Erythroblast (primary cell): ENCODE measurements around the gene CDH24.

Experiments used
- DNase-seq, 2 experiments: peaks; one replicate each; lab custom pipeline; 2025; lab: John Stamatoyannopoulos, UW
- GATA1 ChIP-seq: IDR thresholded peaks from 2 replicates; pipeline ENCODE4 v1.6.1; 2011; ENCODE audit warnings: low read depth, mild to moderate bottlenecking, control low read depth, low read length, moderate library complexity
- POLR2A ChIP-seq: IDR thresholded peaks from 2 replicates; pipeline ENCODE4 v1.6.1; 2011; ENCODE audit warnings: mild to moderate bottlenecking, low read length

CDH24 gene, protein sequence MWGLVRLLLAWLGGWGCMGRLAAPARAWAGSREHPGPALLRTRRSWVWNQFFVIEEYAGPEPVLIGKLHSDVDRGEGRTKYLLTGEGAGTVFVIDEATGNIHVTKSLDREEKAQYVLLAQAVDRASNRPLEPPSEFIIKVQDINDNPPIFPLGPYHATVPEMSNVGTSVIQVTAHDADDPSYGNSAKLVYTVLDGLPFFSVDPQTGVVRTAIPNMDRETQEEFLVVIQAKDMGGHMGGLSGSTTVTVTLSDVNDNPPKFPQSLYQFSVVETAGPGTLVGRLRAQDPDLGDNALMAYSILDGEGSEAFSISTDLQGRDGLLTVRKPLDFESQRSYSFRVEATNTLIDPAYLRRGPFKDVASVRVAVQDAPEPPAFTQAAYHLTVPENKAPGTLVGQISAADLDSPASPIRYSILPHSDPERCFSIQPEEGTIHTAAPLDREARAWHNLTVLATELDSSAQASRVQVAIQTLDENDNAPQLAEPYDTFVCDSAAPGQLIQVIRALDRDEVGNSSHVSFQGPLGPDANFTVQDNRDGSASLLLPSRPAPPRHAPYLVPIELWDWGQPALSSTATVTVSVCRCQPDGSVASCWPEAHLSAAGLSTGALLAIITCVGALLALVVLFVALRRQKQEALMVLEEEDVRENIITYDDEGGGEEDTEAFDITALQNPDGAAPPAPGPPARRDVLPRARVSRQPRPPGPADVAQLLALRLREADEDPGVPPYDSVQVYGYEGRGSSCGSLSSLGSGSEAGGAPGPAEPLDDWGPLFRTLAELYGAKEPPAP

DNA sequence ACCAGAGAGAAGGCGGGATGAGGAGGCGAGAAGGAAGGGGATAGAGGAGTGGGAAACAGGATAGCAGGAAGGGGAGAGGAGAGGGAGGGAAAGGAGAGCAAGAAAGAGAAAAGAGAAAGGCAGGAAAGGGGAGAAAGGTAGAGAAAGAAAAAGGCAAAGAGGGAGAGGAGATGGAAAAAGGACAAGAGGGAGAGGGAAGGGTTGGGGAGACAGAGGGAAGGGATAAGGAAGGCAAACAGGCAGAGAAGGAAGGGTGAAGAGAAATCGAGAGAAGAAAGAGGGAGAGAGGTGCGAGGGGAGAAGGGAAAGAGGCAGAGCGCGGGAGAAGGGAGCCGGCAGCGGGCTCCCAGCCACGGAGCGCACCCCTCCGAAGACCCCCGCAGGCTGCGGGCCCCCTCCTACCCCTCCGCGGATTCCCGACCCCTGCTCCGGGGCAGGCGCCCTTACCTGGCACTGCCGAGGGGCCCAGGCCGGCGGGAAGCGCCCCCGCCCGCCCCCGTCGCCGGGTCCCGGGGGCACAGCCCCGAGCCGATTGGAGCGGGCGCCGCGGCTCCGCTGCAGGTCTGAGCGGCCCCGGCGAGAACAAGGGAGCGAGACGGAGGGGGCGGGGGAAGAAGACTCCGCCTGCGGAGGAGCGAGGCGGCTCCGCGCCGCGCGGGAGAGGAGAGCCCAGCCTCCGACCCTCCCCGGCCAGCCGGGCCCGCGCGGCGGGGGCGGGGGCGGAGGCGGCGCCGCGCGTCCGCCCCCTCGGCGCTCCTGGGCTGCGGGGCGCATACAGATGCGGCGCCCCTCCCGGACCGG lies at the start of gene CDH24:
Gene CDH24, minus strand, starts transcription at position 565 of the 801 bp plus-strand sequence. CDS start 1,787 bp downstream, outside the sequence.
- TF ChIP-seq GATA1 = no peak
- no peak for TF ChIP-seq POLR2A
- no peak for DNase-seq

DNA sequence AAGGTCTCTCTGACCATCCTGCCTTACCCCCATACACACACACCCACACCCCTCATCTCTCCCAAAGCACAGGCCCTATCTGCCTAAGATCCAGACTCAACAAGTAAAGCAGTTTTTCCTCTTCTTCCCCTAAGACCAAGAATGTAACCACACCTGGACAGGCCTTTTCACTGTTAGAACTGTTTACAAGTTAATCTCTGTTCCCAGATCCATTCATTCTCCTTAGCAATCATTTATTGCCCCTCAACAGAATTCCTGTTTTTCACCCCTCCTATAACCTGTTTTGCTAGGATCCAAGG lies 49.4 kb upstream of the CDH24 start:
- TF ChIP-seq POLR2A = no peak
- no peak for TF ChIP-seq GATA1
- DNase-seq = no peak

DNA sequence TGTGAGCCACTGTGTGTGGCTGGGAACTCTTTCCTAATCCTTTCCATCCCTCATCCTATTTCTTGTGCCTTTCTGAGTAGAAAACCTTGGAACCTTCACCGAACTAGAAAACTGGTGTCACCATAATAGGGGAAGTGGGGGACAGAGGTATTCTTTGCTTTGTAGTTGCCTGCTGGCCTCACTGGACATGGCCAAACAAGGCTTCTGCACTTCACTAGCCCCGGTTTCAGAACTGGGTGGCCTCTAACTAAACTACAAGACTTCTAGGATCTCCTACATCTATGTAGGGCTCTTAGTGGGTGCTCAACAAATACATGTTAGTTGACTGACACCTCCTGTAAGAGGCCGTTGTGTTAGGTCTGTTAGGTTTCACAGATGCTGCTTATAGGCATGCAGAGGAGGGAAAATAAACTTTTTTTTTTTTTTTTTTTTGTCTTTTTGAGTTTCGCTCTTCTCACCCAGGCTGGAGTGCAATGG lies 48.1 kb upstream of the CDH24 start:
- no peak for TF ChIP-seq GATA1
- TF ChIP-seq POLR2A = no peak
- no peak for DNase-seq

GRCh38 chr14:23104591-23105347 lies 47.4 kb upstream of the CDH24 start, which contains the start of gene CIROP:
CIROP (minus strand) TSS chr14:23104989; CDS start chr14:23104920, 69 bp downstream.
- TF ChIP-seq GATA1 (no peak), POLR2A (no peak)
- no peak for DNase-seq

DNA sequence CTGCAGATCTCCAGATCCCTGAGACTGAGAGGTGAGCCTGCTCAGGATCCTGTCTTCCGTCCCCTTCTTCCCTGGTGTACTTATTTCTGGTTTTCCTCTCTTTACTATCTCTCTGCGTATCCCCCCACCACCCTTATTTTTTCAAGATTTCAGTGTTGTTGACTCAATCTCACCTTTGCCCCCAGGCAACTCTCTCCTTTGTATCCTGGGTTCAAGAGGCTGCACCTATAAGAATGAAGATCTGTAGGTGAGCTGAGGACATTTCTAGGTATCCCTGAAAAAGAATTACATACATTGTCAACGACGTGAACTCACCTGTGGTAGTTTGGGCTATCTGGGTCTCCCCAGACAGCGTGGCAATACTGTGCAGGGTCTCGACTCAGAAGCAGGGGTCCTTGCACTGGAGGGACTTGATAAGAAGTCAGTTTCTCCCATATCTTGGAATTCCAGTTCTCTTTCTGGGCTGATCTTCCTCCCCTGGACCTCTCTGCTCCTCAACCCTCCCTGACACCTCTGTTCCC lies 46.8 kb upstream of the CDH24 start:
- no peak for TF ChIP-seq GATA1
- TF ChIP-seq POLR2A = no peak
- no peak for DNase-seq

DNA sequence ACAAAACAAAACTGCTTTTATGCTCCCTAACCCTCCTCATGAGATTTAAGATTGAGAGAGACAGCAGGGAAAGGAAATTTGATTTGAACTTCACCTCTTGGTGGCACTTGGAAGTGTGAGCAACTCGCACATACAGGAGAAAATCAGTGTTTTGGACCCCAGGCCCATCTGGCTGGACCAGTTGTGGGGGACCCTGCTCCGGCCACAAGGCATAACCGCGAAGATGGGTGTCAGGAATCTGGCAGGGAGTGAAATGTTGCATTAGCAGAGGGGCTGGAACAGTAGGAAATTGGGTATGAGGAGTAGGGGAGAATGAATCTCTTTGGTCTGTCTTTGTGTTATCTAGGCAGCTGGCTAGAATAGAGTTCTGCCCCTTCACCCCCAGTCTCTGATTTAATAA lies 46.3 kb upstream of the CDH24 start:
- TF ChIP-seq POLR2A = no peak
- no peak for TF ChIP-seq GATA1
- DNase-seq = no peak

- DNase-seq = no peak
- TF ChIP-seq GATA1 (no peak), POLR2A (no peak)
Measured at GRCh38 chr14:23102801-23103200, 45.5 kb upstream of the CDH24 start.

GRCh38 chr14:23101986-23102625 lies 44.8 kb upstream of the CDH24 start:
- no peak for TF ChIP-seq GATA1
- TF ChIP-seq POLR2A = no peak
- no peak for DNase-seq

- no peak for DNase-seq
- TF ChIP-seq GATA1 (no peak), POLR2A (no peak)
Measured at GRCh38 chr14:23101213-23101970, 44.1 kb upstream of the CDH24 start.

DNA sequence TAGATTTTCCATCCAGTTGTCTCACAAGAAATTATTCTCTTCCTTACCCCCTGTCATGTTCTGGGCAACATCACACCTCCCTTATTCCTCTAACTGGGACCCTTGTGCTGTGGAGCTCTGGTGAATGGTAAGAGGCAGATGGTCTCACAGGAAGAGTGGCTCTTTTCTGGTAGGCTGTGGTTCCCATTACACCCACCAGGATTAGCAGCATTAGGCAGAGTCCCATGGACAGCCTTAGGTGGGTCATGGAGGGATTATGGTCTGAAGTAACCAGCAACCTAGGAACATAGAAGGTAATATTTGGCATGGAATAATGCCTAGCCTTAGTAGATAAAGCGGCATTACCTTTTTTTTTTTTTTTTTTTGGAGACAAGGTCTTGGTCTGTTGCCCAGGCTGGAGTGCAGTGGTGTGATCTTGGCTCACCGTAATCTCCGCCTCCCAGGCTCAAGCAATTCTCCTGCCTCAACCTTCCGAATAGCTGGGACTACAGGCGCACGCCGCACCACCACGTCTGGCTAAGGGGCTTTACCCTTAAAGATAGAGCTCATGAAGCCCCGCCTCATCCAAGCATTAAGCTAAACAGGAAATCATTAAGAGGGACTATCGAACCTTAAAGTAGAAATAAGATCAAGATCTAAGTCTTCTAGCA lies 42.0 kb upstream of the CDH24 start:
- TF ChIP-seq GATA1 (no peak), POLR2A (no peak)
- DNase-seq = no peak

DNA sequence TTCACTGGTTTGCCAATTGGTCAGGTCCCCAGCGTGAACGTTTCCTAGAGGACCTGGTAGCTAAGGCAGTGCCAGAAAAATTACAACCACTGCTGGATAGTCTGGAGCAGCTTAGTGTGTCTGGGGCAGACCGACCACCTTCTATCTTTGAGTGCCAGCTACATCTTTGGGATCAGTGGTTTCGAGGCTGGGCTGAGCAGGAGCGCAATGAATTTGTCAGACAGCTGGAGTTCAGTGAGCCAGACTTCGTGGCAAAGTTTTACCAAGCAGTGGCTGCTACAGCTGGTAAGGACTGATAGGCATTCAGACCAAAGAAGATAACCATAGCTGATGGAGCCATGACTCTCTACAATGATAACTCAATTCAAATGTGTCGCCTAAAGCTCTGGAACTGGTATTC lies 40.5 kb upstream of the CDH24 start:
- DNase-seq = no peak
- TF ChIP-seq POLR2A (no peak), GATA1 (no peak)
